Right cardiac atrium (tissue), 5 donors: ENCODE results near the gene KITLG. TPM values are rescaled to one million over a fixed set of nuclear protein-coding genes. Genes with fewer than 3 reads are reported as not detected.
A peak's percentile ranks its signal among the peaks of the same experiment; 100 is the strongest.
"Not testable (repeated sequence)": the region's sequence is repeated elsewhere in the genome, so short reads cannot be mapped to it uniquely, and the experiment has no call there.

Experiments used
- ATAC-seq, 2 donors: fragments of 200-7000 bp; cut with Tn5 transposase; one replicate each; pipeline versions ENCODE4 v1.8.0 to v1.9.1; 2020; ENCODE audit warnings: moderate library complexity in 2 of 2, mild to moderate bottlenecking in 1 of 2
- DNase-seq, 3 donors: peaks; one replicate each; pipeline ENCODE4 v3.0.0-alpha.2; 2020
- H3K27ac ChIP-seq: one replicate; pipeline ENCODE4 v1.5.1; 2013; ENCODE audit warnings: mild to moderate bottlenecking, low read length, control low read depth, moderate library complexity
- H3K27me3 ChIP-seq: one replicate; pipeline ENCODE4 v1.6.1; 2013; ENCODE audit not compliant: control insufficient read depth, insufficient read depth
- H3K4me1 ChIP-seq: one replicate; pipeline ENCODE4 v1.6.1; 2013; ENCODE audit warnings: low read length; ENCODE audit not compliant: control insufficient read depth, insufficient read depth
- H3K4me3 ChIP-seq: one replicate; pipeline ENCODE4 v1.5.1; 2013; ENCODE audit warnings: low read length, control low read depth
- H3K9me3 ChIP-seq: one replicate; pipeline ENCODE4 v1.6.1; 2013; ENCODE audit warnings: low read length; ENCODE audit not compliant: control insufficient read depth
- WGBS: extraction: QIAGEN DNeasy Blood & Tissue Kit; methylation state at CpG from one replicate; pipeline ENCODE4 v1.1.7; 2013; 5-methylcytosine and 5-hydroxymethylcytosine counted together
- intact Hi-C, 4 donors: fragments of 100-400 bp; cut with DNase I; formaldehyde crosslinking; loops; one replicate each; pipeline versions ENCODE4 v1.11.0 to v1.14.0; 2022 to 2023
- polyA plus RNA-seq: library from polyadenylated mRNA; stranded (reverse); fragments of 200-250 nt; gene quantifications from one replicate; pipeline ENCODE4 v1.2.3, GENCODE V29; 2013
- total RNA-seq, 4 donors: library from RNA; stranded (reverse); fragmentation: NEBNext Ultra II Directional; extraction: Animal tissue kit (Norgen Biotek cat#: 25700); gene quantifications; one replicate each; pipeline ENCODE4 v1.2.1, GENCODE V29; 2021
- donor health status: healthy with polysubstance abuse.
- donor health status: DM: no; HTN: yes; CAD: no.
- donor health status: DM: no; HTN: no; CAD: no.
- donor health status: DM: no; HTN: yes; CAD: no; lungs with severe emphysema.
- donor health status: DM: yes; HTN: yes; CAD: no.

KITLG gene
- total and polyA plus RNA-seq, 5 donors = 3.3 to 8.0 (median 7.3) TPM

DNA sequence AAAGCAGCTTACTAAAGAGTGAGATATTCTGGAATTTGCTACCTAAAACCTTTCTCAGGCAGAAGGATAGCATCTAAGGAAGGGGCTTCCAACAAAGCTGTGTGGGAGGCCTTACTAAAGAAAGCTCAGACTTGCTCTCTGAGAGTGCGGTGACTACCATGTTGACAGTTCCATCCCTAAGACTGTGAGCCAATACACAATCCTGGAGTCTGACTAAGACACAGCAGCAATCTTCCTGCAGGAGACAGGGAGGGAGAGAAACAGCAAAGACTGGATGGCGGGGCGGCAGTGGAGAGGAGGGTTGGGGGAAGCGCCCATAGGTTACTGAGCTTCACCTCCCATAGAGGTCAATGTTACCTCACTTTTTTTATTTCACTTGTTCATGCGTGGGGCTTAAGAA, 70.9 kb downstream of the KITLG start:
- intact Hi-C loops = no loop called here
- no peak for ATAC-seq
- Histone ChIP-seq H3K27ac (no peak overlapping the region), H3K27me3 (no peaks in the 10 kb centered on the region), H3K9me3 (no peaks in the 10 kb centered on the region), H3K4me1 (no peaks in the 10 kb centered on the region), H3K4me3 (no peak overlapping the region)
- WGBS = 97% methylated on average over 5 of the region's 5 CpGs
- DNase-seq = no peak

GRCh38 chr12:88507851-88508250, 72.4 kb downstream of the KITLG start:
- WGBS = 96% methylated on average over 12 of the region's 12 CpGs
- intact Hi-C loops, ATAC-seq, H3K4me3 ChIP-seq, H3K27ac ChIP-seq, H3K4me1 ChIP-seq, H3K27me3 ChIP-seq, H3K9me3 ChIP-seq: not testable (repeated sequence)
- peak in 1 of 3 donors; percentile 21 for DNase-seq

DNA sequence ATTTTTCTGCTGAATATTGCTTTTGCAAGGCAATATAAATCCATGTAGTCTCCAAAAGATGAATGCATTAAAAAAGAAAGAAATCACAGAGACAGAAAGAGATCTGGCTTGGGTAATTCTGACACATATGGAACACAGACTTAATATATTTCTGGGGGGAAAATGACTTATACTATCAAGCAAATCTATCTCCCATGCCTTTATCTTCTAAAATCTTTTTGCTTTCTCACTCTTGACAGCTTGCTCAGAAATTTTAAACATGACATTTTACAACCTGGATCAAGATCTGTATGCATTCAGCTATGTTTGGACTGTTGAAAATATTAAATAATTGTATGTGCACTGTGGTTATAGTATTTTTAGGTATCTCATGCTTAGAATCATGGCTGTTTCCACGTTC, 73.0 kb downstream of the KITLG start:
- ATAC-seq = no peak

GRCh38 chr12:88505696-88506095, 74.6 kb downstream of the KITLG start:
- Histone ChIP-seq H3K27me3 (no peaks in the 10 kb centered on the region), H3K4me1 (no peaks in the 10 kb centered on the region), H3K9me3 (no peaks in the 10 kb centered on the region), H3K27ac (no peak overlapping the region), H3K4me3 (no peak overlapping the region)
- intact Hi-C loops = no loop called here
- no peak for ATAC-seq
- DNase-seq = no peak
- 98% methylated on average over 2 of the region's 2 CpGs for WGBS

More for the DNA sequence above, 73.0 kb downstream of the KITLG start:
- H3K27me3 ChIP-seq = no peaks in the 10 kb centered on the region
- no peak overlapping the region for H3K4me3 ChIP-seq
- intact Hi-C loops = no loop called here
- DNase-seq = no peak
- no peak overlapping the region for H3K27ac ChIP-seq
- H3K9me3 ChIP-seq = no peaks in the 10 kb centered on the region
- 76% methylated on average over 1 of the region's 1 CpG for WGBS
- H3K4me1 ChIP-seq = no peaks in the 10 kb centered on the region

GRCh38 chr12:88503281-88503703, 77.0 kb downstream of the KITLG start:
- no peaks in the 10 kb centered on the region for H3K27me3 ChIP-seq
- peaks cover 2% of the 10 kb centered on the region for H3K4me1 ChIP-seq
- WGBS = 87% methylated on average over 3 of the region's 3 CpGs
- H3K27ac ChIP-seq = no peak overlapping the region
- intact Hi-C loops = no loop called here
- DNase-seq (no peak), ATAC-seq (no peak)
- H3K4me3 ChIP-seq = no peak overlapping the region
- H3K9me3 ChIP-seq = no peaks in the 10 kb centered on the region

DNA sequence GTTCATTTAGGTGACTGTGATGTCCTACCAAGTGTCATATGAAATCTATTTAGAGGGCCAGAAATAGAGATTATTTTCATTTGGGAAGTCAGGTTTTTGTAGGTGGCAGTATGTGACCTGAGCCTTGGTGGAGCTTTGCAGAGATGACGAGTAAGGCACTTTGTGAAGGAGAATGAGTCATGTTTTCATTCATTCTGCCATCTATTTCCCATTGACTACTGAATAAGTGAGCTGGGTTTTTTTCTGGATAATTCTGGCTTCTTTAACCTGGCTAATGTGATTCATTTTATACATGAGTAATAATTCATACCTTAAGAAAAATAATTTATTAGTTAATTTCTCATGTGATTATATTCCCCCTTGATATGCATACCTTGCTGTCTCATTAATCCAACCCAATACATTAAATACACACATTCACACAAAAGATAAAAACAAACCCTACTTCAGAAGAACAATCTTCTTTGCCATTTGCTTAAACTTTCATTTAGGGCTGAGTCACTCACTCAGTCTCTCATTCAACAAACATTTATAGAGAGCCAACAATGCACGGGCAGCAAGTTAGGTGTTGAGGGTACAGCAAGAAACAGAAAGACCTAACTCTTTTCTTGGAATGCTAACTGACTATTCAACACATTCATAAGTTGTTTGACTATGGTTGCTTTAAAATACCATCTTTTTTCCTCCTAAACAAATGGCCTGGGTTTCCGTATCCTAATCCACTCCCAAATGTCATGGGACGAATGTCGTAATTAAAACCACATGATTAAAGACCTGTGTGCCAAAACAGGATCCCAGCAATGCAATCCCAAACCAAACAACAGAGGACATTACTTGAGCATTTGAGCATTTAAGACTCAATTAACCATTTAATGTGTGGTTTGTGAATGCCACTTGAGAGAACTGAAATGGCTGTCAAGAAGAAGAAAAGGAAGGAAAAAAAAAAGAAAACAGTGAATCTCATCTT, 78.0 kb downstream of the KITLG start:
- intact Hi-C loops = no loop called here
- ATAC-seq (no peak), DNase-seq (no peak)
- Histone ChIP-seq H3K4me3 (no peak overlapping the region), H3K27ac (no peak overlapping the region), H3K4me1 (peaks cover 2% of the 10 kb centered on the region), H3K9me3 (no peaks in the 10 kb centered on the region), H3K27me3 (no peaks in the 10 kb centered on the region)
- 71% methylated on average over 5 of the region's 5 CpGs for WGBS

DNA sequence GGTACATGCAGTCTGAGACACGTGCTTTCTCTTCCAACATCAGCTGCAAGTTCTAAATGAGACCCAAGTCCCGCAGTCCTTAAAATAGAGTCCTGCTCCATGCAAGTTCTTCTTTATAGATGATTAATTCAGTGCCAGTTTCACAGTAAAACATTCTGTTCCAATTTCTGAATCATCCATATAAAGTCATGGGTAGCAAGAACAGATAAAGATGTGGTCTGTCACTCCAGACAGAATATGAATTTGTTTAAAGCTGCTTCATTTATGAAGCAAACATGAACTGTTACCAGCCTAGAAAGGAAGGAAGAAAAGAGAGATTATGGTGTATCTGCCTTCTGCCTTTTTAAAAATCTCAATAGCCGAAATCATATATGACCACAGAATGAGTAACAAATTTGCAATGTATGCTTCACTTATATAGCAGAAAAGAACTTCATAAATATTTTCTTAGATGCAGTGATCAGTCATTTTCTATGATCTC, 83.3 kb downstream of the KITLG start:
- ATAC-seq (no peak), DNase-seq (no peak)
- peaks cover 2% of the 10 kb centered on the region for H3K4me1 ChIP-seq
- H3K9me3 ChIP-seq = no peaks in the 10 kb centered on the region
- H3K27ac ChIP-seq = no peak overlapping the region
- intact Hi-C loops = no loop called here
- H3K27me3 ChIP-seq = no peaks in the 10 kb centered on the region
- H3K4me3 ChIP-seq = no peak overlapping the region
- 88% methylated on average over 3 of the region's 3 CpGs for WGBS

- Histone ChIP-seq H3K27me3 (no peaks in the 10 kb centered on the region), H3K27ac (no peak overlapping the region), H3K9me3 (no peaks in the 10 kb centered on the region), H3K4me3 (no peak overlapping the region), H3K4me1 (peaks cover 2% of the 10 kb centered on the region)
- intact Hi-C loops = no loop called here
- ATAC-seq (no peak), DNase-seq (no peak)
- WGBS = 91% methylated on average over 3 of the region's 3 CpGs
Measured at GRCh38 chr12:88496429-88496828, 83.8 kb downstream of the KITLG start.

DNA sequence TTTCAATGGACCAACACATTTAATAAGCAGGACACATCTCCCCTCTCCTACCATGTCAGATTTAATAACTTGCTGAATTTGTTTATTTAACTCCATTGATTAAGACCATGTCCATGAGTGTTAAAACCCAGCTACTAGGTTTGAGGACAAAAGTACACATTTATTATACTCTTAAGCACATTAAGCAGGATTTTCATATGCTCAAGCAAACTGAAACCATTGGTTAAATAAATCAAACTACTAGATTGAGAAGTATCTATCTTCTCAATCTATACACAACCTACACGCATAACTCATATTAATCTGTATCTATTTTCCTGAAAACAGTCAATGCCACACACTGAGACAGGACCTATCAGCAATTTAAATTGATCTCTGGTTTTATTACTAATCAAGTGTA, 85.2 kb downstream of the KITLG start:
- ATAC-seq = no peak
- WGBS = 96% methylated on average over 1 of the region's 1 CpG

GRCh38 chr12:88494520-88494919, 85.8 kb downstream of the KITLG start:
- Histone ChIP-seq H3K4me1 (no peaks in the 10 kb centered on the region), H3K27me3 (no peaks in the 10 kb centered on the region), H3K4me3 (no peak overlapping the region), H3K27ac (no peak overlapping the region), H3K9me3 (no peaks in the 10 kb centered on the region)
- 93% methylated on average over 1 of the region's 1 CpG for WGBS
- ATAC-seq (no peak), DNase-seq (no peak)
- intact Hi-C loops = no loop called here

More for the DNA sequence above, 85.2 kb downstream of the KITLG start:
- H3K4me1 ChIP-seq = peaks cover 2% of the 10 kb centered on the region
- no peaks in the 10 kb centered on the region for H3K9me3 ChIP-seq
- intact Hi-C loops = no loop called here
- no peak for DNase-seq
- no peak overlapping the region for H3K4me3 ChIP-seq
- H3K27me3 ChIP-seq = no peaks in the 10 kb centered on the region
- no peak overlapping the region for H3K27ac ChIP-seq

- Histone ChIP-seq H3K9me3 (no peaks in the 10 kb centered on the region), H3K4me3 (no peak overlapping the region), H3K27me3 (no peaks in the 10 kb centered on the region), H3K27ac (no peak overlapping the region), H3K4me1 (no peaks in the 10 kb centered on the region)
- ATAC-seq = no peak
- no peak for DNase-seq
- WGBS = 58% methylated on average over 2 of the region's 2 CpGs
- intact Hi-C loops = no loop called here
Measured at GRCh38 chr12:88493636-88494035, 86.6 kb downstream of the KITLG start.
